HCT116 (cell line): Measurements from ENCODE around the gene RGL2.

Experiments used
- POLR2A ChIP-seq: IDR thresholded peaks from 2 replicates; pipeline ENCODE4 v1.7.0; 2011; ENCODE audit warnings: borderline replicate concordance; ENCODE audit not compliant: insufficient read depth, insufficient read length; ENCODE audit errors: extremely low read depth
- TF ChIP-seq, protein P1 (sequence below), 3 experiments: fragments of 200-600 bp in 1 of 3; sonication (generic) in 1 of 3; IDR thresholded peaks in 2 of 3; conservative IDR thresholded peaks in 1 of 3; 2 replicates each; pipeline ENCODE4 v1.5.1; 2012 to 2017; ENCODE audit warnings: low read depth in 2 of 3, low read length in 2 of 3, antibody characterized with exemption in 1 of 3, borderline replicate concordance in 1 of 3, control low read depth in 1 of 3, mild to moderate bottlenecking in 1 of 3, mixed read lengths in 1 of 3, mixed run types in 1 of 3, moderate library complexity in 1 of 3; ENCODE audit not compliant: insufficient read depth in 1 of 3
- TF ChIP-seq, protein P2 (sequence below): IDR thresholded peaks from 2 replicates; pipeline ENCODE4 v1.6.1; 2011; ENCODE audit warnings: mild to moderate bottlenecking, low read length, moderate library complexity; ENCODE audit not compliant: insufficient replicate concordance; ENCODE audit errors: extremely low read depth

DNA sequence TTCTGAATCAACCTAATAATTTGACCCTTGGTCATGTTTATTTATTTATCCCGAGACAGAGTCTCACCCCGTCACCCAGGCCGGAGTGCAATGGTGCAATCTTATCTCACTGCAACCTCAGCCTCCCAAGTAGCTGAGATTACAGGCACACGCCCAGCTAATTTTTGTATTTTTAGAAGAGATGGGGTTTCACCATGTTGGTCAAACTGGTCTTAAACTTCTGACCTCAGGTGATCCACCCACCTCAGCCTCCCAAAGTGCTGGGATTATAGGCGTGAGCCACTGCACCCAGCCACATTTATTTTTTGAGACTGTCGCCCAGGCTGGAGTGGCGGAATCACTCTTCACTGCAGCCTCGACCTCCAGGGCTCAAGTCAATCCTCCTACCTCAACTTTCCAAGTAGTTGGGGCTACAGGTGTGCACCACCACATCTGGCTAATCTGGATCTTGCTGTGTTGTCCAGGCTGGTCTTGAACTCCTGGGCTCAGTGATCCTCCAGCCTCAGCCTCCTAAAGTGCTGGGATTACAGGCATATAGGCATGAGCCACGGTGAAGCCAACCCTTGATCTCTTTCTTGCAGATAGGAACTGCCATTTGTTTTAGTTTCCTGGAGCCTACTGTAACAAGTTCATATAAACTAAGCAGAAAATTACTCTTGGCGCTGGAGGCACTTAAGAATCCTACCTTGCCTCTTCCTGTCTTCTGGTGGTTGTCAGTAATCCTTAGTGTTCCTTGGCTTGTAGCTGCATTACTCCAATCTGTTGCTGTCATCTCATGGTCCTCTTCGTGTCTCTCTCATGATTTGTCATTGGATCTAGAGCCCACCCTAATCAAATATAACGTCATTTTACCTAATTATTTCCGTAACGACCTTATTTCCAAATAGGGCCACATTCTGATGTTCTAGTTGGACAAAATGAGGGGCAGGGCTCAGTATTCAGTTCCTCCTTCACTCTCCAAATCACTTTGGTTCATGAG, 24.5 kb downstream of the RGL2 start:
- TF ChIP-seq, protein P1, sequence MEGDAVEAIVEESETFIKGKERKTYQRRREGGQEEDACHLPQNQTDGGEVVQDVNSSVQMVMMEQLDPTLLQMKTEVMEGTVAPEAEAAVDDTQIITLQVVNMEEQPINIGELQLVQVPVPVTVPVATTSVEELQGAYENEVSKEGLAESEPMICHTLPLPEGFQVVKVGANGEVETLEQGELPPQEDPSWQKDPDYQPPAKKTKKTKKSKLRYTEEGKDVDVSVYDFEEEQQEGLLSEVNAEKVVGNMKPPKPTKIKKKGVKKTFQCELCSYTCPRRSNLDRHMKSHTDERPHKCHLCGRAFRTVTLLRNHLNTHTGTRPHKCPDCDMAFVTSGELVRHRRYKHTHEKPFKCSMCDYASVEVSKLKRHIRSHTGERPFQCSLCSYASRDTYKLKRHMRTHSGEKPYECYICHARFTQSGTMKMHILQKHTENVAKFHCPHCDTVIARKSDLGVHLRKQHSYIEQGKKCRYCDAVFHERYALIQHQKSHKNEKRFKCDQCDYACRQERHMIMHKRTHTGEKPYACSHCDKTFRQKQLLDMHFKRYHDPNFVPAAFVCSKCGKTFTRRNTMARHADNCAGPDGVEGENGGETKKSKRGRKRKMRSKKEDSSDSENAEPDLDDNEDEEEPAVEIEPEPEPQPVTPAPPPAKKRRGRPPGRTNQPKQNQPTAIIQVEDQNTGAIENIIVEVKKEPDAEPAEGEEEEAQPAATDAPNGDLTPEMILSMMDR (IDR thresholded peaks at IDR 0.05 in 2 of 3, conservative IDR thresholded peaks at IDR 0.05 in 1 of 3; ENCODE audit: borderline replicate concordance in 1 of 3, insufficient read depth in 1 of 3, low read depth in 2 of 3, low read length in 2 of 3), result no peak
- no peak for TF ChIP-seq POLR2A
- TF ChIP-seq, protein P2, sequence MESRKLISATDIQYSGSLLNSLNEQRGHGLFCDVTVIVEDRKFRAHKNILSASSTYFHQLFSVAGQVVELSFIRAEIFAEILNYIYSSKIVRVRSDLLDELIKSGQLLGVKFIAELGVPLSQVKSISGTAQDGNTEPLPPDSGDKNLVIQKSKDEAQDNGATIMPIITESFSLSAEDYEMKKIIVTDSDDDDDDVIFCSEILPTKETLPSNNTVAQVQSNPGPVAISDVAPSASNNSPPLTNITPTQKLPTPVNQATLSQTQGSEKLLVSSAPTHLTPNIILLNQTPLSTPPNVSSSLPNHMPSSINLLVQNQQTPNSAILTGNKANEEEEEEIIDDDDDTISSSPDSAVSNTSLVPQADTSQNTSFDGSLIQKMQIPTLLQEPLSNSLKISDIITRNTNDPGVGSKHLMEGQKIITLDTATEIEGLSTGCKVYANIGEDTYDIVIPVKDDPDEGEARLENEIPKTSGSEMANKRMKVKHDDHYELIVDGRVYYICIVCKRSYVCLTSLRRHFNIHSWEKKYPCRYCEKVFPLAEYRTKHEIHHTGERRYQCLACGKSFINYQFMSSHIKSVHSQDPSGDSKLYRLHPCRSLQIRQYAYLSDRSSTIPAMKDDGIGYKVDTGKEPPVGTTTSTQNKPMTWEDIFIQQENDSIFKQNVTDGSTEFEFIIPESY, result no peak
